SK-N-SH treated with all-trans-retinoic acid at 6 μM for 48 hours (cell line): Measurements from ENCODE around the gene KRT71.

Experiments
- ATAC-seq: fragments of 200-7000 bp; cut with Tn5 transposase; 3 replicates; pipeline ENCODE4 v1.9.1; 2020; ENCODE audit warnings: mild to moderate bottlenecking, moderate library complexity
- ARNTL ChIP-seq: fragments of 450-650 bp; formaldehyde crosslinking; IDR thresholded peaks from 2 replicates; pipeline ENCODE4 v1.5.0; 2020; ENCODE audit warnings: low read depth, mild to moderate bottlenecking, moderate library complexity, borderline replicate concordance
- BACH2 ChIP-seq: fragments of 250-450 bp; sonication (Bioruptor Pico); IDR thresholded peaks from 2 replicates; pipeline ENCODE4 v1.9.0; 2021; ENCODE audit warnings: mild to moderate bottlenecking, borderline replicate concordance
- ESRRG ChIP-seq: fragments of 250-450 bp; sonication (Bioruptor Pico); IDR thresholded peaks from 2 replicates; pipeline ENCODE4 v1.6.1; 2021; ENCODE audit warnings: mild to moderate bottlenecking
- GLIS3 ChIP-seq: fragments of 250-450 bp; sonication (Bioruptor Pico); IDR thresholded peaks from 2 replicates; pipeline ENCODE4 v1.5.0; 2020; ENCODE audit warnings: mild to moderate bottlenecking, moderate library complexity
- ISL1 ChIP-seq: fragments of 250-450 bp; sonication (Bioruptor Pico); IDR thresholded peaks from 2 replicates; pipeline ENCODE4 v2.1.2; 2022; ENCODE audit warnings: mild to moderate bottlenecking, moderate library complexity
- PPARA ChIP-seq: fragments of 250-450 bp; sonication (Bioruptor Pico); IDR thresholded peaks from 2 replicates; pipeline ENCODE4 v1.5.0; 2020; ENCODE audit warnings: mild to moderate bottlenecking, borderline replicate concordance
- SNAI2 ChIP-seq: fragments of 250-450 bp; sonication (Bioruptor Pico); IDR thresholded peaks from 2 replicates; pipeline ENCODE4 v1.5.0; 2020; ENCODE audit warnings: mild to moderate bottlenecking, moderate library complexity
- TCF4 ChIP-seq: fragments of 250-450 bp; sonication (Bioruptor Pico); IDR thresholded peaks from 2 replicates; pipeline ENCODE4 v1.8.0; 2021; ENCODE audit warnings: mild to moderate bottlenecking, moderate library complexity, borderline replicate concordance
- TOX ChIP-seq: fragments of 250-450 bp; sonication (Bioruptor Pico); IDR thresholded peaks from 2 replicates; pipeline ENCODE4 v1.8.0; 2021; ENCODE audit warnings: mild to moderate bottlenecking, moderate library complexity, borderline replicate concordance
- ZFP3 ChIP-seq: fragments of 250-450 bp; sonication (Bioruptor Pico); IDR thresholded peaks from 2 replicates; pipeline ENCODE4 v1.5.0; 2020; ENCODE audit warnings: mild to moderate bottlenecking, moderate library complexity
- ZFP30 ChIP-seq: fragments of 450-650 bp; formaldehyde crosslinking; IDR thresholded peaks from 2 replicates; pipeline ENCODE4 v1.5.0; 2022; ENCODE audit warnings: mild to moderate bottlenecking, moderate library complexity
- ZNF70 ChIP-seq: fragments of 450-650 bp; formaldehyde crosslinking; IDR thresholded peaks from 2 replicates; pipeline ENCODE4 v1.5.0; 2020; ENCODE audit warnings: mild to moderate bottlenecking, moderate library complexity
- ZNF8 ChIP-seq: fragments of 450-650 bp; formaldehyde crosslinking; IDR thresholded peaks from 2 replicates; pipeline ENCODE4 v1.5.0; 2020; ENCODE audit warnings: mild to moderate bottlenecking, moderate library complexity
- TF ChIP-seq, protein P1 (sequence below): fragments of 250-450 bp; sonication (Bioruptor Pico); IDR thresholded peaks from 2 replicates; pipeline ENCODE4 v1.8.0; 2021; ENCODE audit warnings: low read depth, mild to moderate bottlenecking, moderate library complexity, borderline replicate concordance
- TF ChIP-seq, protein P2 (sequence below): fragments of 250-450 bp; sonication (Bioruptor Pico); IDR thresholded peaks from 2 replicates; pipeline ENCODE4 v1.5.1; 2021; ENCODE audit warnings: mild to moderate bottlenecking, moderate library complexity
- TF ChIP-seq, protein P3 (sequence below): fragments of 250-450 bp; sonication (Bioruptor Pico); IDR thresholded peaks from 2 replicates; pipeline ENCODE4 v1.8.0; 2020; ENCODE audit warnings: mild to moderate bottlenecking, moderate library complexity, borderline replicate concordance
- TF ChIP-seq, protein P4 (sequence below): fragments of 250-450 bp; sonication (Bioruptor Pico); IDR thresholded peaks from 2 replicates; pipeline ENCODE4 v1.5.0; 2020; ENCODE audit warnings: mild to moderate bottlenecking, moderate library complexity
- TF ChIP-seq, protein P5 (sequence below): fragments of 250-450 bp; sonication (Bioruptor Pico); IDR thresholded peaks from 2 replicates; pipeline ENCODE4 v1.5.1; 2020; ENCODE audit warnings: low read depth, mild to moderate bottlenecking, moderate library complexity

The KRT71 gene

DNA sequence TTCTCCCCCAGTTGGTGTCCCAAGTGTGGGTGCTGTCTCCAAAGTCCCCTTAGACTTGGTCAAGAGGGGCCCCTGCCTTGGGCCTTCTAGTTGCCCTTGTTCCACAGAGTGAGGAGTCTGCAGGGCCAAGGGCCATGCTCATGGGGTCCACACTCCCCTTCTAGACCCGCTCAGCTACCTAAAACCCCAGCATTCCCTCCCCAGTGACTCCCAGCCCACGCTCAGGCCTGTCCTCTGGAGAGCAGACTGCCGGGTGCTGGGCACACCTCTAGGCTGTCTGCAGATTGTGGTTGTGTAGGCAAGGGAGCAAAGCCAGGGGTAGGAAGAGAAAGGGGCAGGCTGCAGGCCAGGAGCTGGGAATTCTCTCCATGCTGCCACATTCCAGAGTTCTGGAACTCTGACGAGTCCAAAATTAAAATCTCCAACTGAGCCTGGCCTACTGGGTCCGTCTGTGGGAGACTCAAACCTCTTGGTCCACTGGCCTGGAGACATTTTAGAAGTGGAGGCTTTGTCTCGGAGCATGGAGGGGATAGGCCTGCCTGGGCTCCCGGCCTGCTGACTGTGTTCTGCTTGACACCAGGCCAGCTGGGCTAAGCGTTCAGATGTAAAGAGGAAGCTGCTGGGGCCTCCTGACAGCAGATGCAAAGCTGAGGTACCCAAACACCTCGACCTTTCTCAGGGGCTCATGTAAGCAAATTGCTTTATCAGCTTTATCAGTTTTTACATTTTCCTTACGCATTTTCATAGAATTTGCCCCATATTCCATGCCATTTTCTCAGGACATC, 19.1 kb downstream of the KRT71 start:
- no peak for ATAC-seq
- TF ChIP-seq, protein P1, sequence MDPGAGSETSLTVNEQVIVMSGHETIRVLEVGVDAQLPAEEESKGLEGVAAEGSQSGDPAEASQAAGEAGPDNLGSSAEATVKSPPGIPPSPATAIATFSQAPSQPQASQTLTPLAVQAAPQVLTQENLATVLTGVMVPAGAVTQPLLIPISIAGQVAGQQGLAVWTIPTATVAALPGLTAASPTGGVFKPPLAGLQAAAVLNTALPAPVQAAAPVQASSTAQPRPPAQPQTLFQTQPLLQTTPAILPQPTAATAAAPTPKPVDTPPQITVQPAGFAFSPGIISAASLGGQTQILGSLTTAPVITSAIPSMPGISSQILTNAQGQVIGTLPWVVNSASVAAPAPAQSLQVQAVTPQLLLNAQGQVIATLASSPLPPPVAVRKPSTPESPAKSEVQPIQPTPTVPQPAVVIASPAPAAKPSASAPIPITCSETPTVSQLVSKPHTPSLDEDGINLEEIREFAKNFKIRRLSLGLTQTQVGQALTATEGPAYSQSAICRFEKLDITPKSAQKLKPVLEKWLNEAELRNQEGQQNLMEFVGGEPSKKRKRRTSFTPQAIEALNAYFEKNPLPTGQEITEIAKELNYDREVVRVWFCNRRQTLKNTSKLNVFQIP (CRISPR knock-in tag): no peak
- TF ChIP-seq GLIS3 (CRISPR knock-in tag): no peak
- no peak for TF ChIP-seq ZNF70 (CRISPR knock-in tag)
- TF ChIP-seq BACH2 (CRISPR knock-in tag): no peak
- TF ChIP-seq ISL1 (CRISPR knock-in tag): no peak
- no peak for TF ChIP-seq ZFP3 (CRISPR knock-in tag)
- no peak for TF ChIP-seq ZNF8 (CRISPR knock-in tag)
- no peak for TF ChIP-seq ARNTL
- TF ChIP-seq TOX (CRISPR knock-in tag): no peak
- TF ChIP-seq TCF4 (CRISPR knock-in tag): no peak

DNA sequence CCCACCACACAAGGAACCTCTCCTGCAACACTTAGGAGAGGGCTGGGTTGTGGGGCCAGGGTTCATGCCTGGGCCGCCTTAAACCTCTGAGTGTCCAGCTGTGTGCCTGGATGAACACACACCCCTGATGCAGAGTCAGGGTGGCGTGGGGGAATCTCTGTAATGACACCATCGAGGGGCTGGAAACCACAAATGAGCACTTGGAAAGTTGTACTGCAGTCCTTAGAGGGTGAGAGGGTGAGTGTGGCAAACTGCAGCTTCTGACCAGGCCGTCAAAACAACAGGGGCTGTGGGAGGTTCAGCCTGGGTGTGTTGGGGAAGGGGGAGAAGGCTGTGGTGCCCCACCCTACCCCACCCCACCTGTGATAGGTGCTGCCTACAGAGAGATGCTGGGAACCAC, 20.3 kb downstream of the KRT71 start:
- TF ChIP-seq, protein P2, sequence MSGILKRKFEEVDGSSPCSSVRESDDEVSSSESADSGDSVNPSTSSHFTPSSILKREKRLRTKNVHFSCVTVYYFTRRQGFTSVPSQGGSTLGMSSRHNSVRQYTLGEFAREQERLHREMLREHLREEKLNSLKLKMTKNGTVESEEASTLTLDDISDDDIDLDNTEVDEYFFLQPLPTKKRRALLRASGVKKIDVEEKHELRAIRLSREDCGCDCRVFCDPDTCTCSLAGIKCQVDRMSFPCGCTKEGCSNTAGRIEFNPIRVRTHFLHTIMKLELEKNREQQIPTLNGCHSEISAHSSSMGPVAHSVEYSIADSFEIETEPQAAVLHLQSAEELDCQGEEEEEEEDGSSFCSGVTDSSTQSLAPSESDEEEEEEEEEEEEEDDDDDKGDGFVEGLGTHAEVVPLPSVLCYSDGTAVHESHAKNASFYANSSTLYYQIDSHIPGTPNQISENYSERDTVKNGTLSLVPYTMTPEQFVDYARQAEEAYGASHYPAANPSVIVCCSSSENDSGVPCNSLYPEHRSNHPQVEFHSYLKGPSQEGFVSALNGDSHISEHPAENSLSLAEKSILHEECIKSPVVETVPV (CRISPR knock-in tag): no peak
- TF ChIP-seq, protein P3, sequence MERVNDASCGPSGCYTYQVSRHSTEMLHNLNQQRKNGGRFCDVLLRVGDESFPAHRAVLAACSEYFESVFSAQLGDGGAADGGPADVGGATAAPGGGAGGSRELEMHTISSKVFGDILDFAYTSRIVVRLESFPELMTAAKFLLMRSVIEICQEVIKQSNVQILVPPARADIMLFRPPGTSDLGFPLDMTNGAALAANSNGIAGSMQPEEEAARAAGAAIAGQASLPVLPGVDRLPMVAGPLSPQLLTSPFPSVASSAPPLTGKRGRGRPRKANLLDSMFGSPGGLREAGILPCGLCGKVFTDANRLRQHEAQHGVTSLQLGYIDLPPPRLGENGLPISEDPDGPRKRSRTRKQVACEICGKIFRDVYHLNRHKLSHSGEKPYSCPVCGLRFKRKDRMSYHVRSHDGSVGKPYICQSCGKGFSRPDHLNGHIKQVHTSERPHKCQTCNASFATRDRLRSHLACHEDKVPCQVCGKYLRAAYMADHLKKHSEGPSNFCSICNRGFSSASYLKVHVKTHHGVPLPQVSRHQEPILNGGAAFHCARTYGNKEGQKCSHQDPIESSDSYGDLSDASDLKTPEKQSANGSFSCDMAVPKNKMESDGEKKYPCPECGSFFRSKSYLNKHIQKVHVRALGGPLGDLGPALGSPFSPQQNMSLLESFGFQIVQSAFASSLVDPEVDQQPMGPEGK (CRISPR knock-in tag): no peak
- TF ChIP-seq ZFP30 (no peak), SNAI2 (no peak), TOX (CRISPR knock-in tag) (no peak), ZFP3 (CRISPR knock-in tag) (no peak)
- ATAC-seq: no peak

DNA sequence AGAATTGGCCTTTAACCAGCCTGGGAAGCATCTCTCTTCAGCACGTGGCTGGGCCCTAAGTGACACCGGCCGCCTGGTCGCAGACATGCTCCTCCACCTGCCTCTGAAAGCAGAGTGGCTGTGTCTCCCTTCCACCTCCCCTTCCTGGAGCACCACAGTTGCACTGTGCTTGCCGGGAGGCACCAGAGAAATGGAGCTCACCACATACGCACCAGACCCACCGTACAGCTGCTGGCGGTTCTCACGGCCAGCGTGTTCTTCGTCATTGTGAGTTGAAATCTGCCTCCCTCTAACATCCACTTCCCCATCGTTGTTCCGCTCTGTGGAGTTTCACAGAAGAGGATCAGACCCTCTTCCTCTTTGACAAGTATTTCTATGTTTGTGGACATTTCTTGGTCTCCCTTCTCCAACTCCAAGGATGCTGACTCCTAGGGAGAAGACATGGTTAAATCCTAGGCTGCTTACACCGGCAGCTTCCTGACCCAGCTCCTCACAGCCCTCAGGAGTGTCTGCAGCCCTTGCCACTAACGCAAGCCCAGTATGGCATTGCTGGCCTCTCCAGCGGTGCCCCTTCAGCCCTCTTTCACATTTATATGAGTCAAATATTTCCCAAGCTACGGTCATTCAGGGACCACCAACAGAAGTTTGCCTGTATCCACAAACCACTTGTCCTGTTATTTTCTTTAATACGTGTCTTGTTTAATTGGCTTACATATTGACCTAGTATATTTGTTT, 21.2 kb downstream of the KRT71 start:
- ATAC-seq: no peak
- TF ChIP-seq, protein P4, sequence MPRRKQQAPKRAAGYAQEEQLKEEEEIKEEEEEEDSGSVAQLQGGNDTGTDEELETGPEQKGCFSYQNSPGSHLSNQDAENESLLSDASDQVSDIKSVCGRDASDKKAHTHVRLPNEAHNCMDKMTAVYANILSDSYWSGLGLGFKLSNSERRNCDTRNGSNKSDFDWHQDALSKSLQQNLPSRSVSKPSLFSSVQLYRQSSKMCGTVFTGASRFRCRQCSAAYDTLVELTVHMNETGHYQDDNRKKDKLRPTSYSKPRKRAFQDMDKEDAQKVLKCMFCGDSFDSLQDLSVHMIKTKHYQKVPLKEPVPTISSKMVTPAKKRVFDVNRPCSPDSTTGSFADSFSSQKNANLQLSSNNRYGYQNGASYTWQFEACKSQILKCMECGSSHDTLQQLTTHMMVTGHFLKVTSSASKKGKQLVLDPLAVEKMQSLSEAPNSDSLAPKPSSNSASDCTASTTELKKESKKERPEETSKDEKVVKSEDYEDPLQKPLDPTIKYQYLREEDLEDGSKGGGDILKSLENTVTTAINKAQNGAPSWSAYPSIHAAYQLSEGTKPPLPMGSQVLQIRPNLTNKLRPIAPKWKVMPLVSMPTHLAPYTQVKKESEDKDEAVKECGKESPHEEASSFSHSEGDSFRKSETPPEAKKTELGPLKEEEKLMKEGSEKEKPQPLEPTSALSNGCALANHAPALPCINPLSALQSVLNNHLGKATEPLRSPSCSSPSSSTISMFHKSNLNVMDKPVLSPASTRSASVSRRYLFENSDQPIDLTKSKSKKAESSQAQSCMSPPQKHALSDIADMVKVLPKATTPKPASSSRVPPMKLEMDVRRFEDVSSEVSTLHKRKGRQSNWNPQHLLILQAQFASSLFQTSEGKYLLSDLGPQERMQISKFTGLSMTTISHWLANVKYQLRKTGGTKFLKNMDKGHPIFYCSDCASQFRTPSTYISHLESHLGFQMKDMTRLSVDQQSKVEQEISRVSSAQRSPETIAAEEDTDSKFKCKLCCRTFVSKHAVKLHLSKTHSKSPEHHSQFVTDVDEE (CRISPR knock-in tag): no peak
- TF ChIP-seq, protein P5, sequence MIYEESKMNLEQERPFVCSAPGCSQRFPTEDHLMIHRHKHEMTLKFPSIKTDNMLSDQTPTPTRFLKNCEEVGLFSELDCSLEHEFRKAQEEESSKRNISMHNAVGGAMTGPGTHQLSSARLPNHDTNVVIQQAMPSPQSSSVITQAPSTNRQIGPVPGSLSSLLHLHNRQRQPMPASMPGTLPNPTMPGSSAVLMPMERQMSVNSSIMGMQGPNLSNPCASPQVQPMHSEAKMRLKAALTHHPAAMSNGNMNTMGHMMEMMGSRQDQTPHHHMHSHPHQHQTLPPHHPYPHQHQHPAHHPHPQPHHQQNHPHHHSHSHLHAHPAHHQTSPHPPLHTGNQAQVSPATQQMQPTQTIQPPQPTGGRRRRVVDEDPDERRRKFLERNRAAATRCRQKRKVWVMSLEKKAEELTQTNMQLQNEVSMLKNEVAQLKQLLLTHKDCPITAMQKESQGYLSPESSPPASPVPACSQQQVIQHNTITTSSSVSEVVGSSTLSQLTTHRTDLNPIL (CRISPR knock-in tag): no peak
- no peak for TF ChIP-seq BACH2 (CRISPR knock-in tag)
- no peak for TF ChIP-seq PPARA (CRISPR knock-in tag)
- no peak for TF ChIP-seq ESRRG (CRISPR knock-in tag)
- TF ChIP-seq ARNTL: no peak
- TF ChIP-seq, protein P1 (CRISPR knock-in tag): no peak
- TF ChIP-seq, protein P3 (CRISPR knock-in tag): no peak
- no peak for TF ChIP-seq ISL1 (CRISPR knock-in tag)
